H4 (cell line): ENCODE data around the gene GPR62. TPM values are rescaled to one million over a fixed set of nuclear protein-coding genes. Genes with fewer than 3 reads are reported as not detected.
"Not testable (repeated sequence)": the region's sequence is repeated elsewhere in the genome, so short reads cannot be mapped to it uniquely, and the experiment has no call there.

Experiments
- DNase-seq: peaks from one replicate; pipeline ENCODE4 v3.0.0-alpha.2; 2015; ENCODE audit warnings: low spot score
- total RNA-seq: library from RNA; depleted of rRNA; stranded (reverse); fragments of >200 nt; shearing (Covaris generic); gene quantifications from 2 replicates; pipeline ENCODE4 v1.2.3, GENCODE V29; 2014

The GPR62 gene
- total RNA-seq, 1 experiment from 2014 or later, result not detected

DNA sequence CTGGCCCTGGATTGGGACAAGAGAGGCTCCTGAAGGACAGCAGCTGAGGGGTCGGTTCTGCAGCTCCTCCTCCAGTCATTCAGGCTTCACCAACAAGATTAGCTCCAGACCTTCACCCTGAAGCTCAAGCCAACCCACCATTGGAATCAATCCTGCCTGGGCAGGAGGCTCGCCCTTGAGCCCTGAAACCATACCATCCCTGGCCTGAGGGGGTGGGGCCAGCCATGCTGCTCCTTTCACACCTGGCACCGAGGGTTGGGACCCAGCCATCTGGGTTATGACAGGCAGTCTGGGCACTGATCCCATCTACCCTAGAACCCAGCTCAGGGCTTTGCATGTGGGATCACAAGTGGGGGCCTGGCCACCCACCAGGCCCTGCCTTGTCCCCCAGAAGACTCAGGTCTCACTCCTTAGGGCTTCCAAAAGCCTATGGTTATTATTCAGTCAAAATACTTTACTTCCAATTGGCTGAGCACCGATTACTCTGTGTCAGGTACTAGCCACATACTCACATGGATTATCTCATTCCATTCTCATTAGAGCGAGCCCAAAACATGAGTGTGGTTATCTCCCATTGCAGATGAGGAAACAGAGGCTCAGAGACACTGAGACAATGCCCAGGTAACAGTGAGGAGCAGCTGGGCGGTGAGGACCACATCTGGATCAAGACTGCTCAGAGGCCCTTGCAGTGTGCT is 15.6 kb downstream of the GPR62 start:
- DNase-seq, result no peak

DNA sequence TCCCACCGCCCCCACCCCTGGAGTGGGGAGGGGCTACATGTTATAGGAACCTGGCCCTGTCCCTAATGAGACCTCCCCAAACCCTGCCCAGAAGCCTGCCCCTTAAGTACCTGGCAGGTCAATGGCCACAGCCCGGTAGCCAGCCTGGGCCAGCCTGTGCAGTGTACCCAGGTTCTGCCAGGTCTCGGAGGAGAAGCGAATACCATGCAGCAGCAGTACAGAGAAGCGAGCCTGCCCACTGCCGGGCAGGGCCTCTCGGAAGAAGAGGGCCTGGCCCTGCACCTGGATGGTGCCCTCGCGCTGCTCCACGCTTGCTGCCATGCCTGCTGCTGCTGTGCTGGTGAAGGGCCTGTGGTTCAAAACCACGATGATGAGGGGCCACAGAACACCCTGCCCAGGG is 16.2 kb downstream of the GPR62 start:
- DNase-seq, result no peak

DNA sequence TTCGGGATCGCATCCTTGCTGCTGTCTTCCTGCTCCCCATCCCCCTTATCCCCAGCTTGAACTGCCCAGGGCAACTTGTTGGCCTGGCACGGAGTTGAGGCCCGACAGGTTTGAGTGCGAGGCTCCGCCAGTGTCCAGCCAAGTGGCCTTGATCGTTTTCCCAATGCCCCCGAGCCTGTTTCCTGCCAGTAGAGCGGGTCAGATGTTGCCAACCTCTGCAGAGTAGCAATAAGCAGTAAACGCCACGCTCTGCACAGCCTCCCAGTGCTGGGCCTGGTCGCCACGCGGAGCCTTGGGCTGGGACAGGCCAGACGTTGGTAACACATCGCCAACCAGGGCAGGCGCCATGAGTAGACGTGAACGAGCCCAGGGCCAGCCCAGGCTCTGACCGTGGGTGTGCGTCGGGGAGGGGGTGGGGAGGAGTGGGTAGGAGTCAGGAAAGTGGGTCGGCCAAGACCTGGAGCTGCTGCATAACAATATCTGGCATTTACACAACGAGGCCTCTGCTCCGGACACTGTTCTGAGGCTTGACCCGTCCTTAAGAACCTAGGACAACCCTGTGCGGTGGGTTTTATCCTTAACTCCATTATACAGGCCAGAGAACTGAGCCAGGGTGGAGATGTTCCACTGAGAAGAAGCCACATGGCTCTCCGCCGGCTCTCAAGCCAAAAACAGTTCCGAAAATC is 19.2 kb downstream of the GPR62 start:
- no peak for DNase-seq

DNA sequence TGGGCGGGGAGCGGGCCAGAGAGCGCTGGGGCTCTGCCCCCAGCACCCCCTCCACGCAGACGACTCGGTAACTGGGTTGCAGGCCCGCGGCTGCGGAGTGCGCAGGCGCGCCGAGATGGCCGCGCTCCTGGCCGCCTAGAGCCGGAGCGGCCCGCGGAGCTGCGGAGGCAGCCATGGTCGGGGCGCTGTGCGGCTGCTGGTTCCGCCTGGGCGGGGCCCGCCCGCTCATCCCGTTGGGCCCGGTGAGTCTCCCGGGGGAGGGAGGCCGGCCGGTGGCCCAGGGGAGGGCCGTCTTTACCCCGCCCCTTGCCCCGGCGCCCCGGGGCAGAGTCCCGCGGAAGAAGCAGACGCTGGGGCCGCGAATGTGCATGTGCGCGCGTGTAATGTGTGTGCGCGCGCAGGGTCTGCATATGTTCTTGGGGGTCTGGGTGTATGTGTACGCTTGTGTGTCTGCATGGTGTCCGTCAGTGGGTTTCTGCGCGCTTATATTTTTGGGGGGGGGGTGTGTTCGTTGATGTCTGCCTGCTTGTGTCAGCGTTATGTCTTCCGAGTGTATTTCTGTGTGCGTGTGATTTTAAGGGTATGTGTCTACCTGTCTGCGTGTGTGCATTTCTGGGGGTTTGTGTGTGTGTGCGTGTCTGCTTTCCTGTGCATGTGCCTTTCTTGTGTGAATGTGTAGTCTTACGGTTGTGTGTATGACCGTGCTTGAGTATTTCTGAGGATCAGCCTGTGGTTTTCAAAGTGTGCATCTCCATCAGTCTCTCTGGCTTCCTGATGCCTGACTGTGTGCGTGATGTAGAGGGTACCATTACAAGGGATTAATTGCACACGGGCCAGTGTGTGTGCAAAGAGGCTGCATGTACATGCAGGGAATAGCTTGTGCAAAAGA is 20.0 kb downstream of the GPR62 start, which contains the start of gene ABHD14A:
Gene ABHD14A, plus strand, starts transcription at position 102 of the 889 bp plus-strand sequence. Its CDS starts 72 bp downstream, at position 174.
- peak; percentile 22 for DNase-seq

DNA sequence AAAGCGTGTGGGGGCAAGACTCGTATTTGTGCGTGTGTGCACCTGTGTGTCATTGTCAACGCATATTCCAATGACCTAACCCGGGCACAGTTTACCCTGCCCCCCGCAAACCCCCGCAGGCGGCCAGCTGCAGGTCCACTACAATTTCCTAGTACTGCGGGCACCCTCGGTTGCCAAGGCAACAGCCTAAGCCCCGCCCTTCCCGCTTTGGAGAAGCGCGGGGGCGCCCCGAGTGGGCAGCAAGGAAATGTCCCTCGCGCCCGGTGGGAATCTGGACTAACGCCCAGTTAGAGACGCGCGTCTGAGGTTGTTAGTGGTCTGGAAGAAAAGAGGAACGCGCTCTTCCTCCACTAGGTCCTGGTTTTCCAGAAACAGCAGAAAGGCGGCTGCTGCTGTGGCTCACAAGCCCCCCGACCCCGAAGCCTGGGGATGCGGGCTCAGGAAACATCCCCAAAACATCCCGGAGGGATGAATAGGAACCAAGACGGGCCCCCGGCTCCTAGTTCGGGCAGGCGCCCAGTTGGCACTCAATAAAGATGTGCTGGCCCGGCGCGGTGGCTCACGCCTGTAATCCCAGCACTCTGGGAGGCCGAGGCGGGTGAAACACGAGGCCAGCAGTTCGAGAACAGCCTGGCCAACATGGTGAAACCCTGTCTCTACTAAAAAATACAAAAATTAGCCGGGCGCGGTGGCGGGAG is 20.8 kb downstream of the GPR62 start:
- no peak for DNase-seq

- DNase-seq, result no peak
Observed at GRCh38 chr3:51977446-51978142, 22.4 kb downstream of the GPR62 start.

DNA sequence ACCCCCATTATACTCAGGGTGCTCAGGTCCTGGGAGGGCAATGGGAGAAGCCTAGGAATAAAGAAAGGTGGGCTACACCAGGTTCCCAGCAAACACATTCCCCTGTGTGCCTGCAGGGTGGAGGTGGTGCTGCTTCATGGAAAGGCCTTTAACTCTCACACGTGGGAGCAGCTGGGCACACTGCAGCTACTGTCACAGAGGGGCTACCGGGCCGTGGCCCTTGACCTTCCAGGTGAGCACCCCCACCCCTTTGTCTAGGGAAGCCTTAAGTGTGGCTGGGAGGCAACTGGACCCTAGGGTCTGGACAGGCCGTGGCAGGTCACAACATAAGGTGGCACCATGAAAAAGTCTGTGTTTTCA is 22.9 kb downstream of the GPR62 start:
- no peak for DNase-seq

DNA sequence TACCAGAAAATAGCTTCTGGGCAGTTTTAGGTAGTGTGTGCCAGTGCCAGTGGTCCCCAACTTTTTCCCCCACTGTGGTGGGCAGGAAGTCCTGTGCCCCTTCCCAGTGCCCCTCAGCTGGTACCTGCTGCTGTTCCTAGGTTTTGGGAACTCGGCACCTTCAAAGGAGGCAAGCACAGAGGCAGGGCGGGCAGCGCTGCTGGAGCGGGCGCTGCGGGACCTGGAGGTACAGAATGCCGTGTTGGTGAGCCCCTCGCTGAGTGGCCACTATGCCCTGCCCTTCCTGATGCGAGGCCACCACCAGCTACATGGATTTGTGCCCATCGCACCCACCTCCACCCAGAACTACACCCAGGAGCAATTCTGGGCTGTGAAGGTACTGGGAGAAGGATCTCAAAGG is 25.1 kb downstream of the GPR62 start:
- DNase-seq, result no peak

DNA sequence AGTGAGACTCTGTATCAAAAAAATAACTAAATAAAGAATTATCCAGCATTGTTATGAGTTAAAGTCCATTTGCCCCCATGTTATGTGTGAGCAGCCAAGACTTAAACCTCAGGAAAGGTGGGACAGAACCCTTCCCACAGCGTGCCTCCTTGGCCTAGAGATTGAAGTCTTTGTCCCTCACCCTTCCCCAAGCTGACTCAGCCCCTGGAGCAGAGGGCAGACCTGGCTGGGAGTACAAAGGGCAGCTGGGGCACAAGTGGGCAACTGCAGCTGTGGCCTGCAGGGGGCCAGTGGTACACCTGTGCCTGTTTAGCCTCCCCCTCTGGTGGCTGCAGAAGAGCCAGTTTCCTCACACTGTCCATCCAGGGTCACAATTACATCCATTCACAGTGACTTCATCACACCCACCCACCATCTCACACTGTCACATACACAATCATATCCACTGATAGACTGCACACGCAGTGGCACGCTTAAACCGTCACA is 27.2 kb downstream of the GPR62 start:
- peak; percentile 23 for DNase-seq

- peak; percentile 55 for DNase-seq
Observed at GRCh38 chr3:51982838-51983577, 27.8 kb downstream of the GPR62 start, which contains the start of gene ACY1. TSS of gene ACY1 (plus strand) at chr3:51983535. CDS start at chr3:51984065, 530 bp downstream.

GRCh38 chr3:51983578-51984268 is 28.5 kb downstream of the GPR62 start:
- no peak for DNase-seq

DNA sequence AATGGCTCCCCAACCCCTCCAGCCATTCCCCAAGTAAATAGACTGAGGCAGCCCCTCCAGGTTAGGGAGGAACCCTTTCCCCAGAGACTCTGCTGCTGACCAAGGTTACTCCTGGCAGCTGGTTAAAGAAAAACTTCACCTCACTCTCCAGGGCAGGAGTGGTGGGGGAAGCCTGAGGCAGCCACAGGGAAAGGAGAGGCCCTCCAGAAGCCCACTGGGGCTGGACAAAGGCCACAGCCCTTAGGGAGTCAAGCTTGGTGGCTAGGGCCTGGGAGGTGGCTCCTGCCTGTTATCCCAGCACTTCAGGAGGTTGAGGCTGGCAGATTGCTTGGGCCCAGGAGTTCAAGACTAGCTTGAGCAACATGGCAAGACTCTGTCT is 29.1 kb downstream of the GPR62 start:
- DNase-seq, result no peak

DNA sequence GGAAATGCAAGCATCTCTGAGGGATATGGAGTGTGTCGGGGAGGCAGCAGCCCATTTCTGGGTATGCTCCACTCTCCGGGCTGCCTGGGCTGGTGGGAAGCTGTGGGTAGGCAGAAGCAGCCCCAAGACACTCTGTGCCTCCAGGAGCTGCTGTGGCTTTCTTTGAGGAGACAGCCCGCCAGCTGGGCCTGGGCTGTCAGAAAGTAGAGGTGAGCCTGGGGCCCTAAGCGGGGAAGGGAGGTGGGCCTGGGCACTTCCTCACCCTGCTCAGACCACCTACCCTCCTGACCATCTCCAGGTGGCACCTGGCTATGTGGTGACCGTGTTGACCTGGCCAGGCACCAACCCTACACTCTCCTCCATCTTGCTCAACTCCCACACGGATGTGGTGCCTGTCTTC is 29.9 kb downstream of the GPR62 start:
- no peak for DNase-seq

DNA sequence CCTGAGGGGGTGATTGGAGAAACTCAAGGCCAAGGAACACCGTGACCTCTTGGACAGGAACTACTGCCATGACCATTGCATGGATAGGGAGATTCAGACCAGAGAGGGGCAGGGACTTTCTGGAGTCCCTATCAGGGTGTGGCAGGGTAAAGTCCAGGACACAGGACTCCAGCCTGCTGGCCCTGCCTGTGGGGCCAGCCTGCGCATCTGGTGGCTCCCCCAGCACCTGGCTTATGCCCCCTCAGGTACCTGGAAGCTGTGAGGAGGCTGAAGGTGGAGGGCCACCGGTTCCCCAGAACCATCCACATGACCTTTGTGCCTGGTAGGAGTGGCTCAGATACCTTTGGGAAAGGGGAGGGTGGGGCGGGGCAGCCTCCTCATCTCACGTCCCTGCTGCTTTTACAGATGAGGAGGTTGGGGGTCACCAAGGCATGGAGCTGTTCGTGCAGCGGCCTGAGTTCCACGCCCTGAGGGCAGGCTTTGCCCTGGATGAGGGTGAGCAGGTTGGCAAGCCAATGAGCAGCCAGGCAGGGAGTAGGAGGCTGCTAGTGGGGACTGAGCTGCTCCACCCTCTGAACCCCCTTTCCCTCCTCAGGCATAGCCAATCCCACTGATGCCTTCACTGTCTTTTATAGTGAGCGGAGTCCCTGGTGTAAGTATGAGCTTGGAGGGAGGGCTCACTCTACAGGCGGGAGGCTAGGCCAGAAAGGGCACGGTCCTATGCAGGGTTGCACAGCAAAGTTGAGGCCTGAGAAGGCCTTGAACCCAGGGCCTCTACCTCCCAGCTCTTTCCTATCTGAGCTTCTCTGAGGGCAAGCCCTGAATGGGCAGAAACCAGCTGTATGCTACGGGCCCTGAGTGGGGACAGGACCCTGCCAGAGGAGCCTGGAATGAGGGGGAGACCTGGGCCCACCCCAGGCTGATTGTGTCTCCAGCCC is 31.1 kb downstream of the GPR62 start:
- no peak for DNase-seq

DNA sequence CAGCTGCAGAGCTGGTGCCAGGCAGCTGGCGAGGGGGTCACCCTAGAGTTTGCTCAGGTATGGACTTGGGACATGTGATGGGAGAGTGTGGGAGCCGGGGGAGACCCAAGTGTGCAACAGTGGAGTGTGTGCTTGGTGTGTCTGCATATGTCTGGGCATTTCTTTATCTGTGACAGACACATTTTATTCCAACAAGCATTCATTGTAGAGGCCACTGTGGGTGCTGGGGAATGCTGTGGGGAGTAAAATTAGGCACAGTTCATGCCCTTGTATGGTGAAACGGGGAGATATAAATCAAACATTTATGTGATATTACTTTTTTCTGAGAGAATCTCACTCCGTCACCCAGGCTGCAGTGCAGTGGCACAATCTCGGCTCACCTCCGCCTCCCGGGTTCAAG is 32.4 kb downstream of the GPR62 start:
- DNase-seq, result no peak

DNA sequence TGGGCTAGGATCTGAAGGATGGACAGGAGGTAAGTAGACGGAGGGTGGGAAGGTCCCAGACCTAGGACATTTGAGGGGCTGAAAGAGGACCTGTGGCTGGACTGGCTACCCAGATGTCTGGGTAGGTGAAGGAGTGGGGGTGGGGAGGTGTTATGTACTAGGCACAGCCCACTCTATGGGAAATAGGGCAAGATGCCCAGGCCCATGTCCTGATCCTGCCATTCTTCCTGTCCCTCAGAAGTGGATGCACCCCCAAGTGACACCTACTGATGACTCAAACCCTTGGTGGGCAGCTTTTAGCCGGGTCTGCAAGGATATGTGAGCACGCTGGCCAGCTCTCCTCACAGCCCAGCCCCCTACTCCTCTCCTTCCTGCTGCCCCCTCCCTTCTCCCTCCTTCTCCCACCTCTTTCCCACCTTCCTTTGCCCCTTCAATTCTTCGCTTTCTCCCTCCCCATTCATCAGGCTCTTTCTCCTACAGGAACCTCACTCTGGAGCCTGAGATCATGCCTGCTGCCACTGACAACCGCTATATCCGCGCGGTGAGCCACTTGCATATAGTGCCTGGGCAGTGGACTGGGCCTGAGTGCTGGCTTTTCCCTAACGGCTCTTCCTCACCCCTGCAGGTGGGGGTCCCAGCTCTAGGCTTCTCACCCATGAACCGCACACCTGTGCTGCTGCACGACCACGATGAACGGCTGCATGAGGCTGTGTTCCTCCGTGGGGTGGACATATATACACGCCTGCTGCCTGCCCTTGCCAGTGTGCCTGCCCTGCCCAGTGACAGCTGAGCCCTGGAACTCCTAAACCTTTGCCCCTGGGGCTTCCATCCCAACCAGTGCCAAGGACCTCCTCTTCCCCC is 33.3 kb downstream of the GPR62 start:
- DNase-seq, result no peak

- DNase-seq, result not testable (repeated sequence)
Observed at GRCh38 chr3:51990501-51990971, 35.4 kb downstream of the GPR62 start.
